ENCODE measurements around the gene RP9.

RP9 gene

DNA sequence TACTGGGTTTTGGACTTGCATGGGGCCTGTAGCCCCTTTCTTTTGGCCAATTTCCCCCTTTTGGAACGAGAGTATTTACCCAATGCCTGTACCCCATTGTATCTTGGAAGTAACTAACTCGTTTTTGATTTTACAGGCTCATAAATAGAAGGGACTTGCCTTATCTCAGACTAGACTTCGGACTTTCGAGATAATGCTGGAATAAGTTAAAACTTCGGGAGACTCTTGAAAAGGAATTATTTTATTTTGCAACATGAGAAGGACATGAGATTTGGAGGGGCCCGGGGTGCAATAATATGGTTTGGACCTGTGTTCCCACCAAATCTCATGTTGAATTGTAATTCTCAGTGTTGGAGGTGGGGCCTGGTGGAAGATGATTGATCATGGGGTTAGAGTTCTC is 38.4 kb downstream of the RP9 start:
- no peak for DNase-seq
- in situ Hi-C loops (cut with HindIII; ENCODE audit: low pct_ligation_motif_present, low pct_unique_long_range_greater_than_20kb, low sequenced_read_pairs): no loop called here

DNA sequence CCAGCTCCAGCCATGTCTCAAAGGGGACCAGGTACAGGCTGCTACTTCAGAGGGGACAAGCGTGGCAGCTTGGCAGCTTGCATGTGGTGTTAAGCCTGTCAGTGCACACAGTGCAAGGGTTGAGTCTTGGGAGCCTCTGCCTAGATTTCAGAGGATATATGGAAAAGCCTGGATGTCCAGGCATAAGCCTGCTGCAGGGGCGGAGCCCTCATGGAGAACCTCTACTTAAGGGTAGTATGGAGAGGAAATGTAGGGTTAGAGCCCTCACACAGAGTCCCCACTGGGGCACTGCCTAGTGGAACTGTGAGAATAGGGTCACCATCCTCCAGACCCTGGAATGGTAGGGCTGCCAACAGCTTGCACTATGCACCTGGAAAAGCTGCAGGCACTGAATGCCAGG is 38.9 kb downstream of the RP9 start:
- no peak for DNase-seq
- in situ Hi-C loops (cut with HindIII; ENCODE audit: low pct_ligation_motif_present, low pct_unique_long_range_greater_than_20kb, low sequenced_read_pairs): no loop called here

DNA sequence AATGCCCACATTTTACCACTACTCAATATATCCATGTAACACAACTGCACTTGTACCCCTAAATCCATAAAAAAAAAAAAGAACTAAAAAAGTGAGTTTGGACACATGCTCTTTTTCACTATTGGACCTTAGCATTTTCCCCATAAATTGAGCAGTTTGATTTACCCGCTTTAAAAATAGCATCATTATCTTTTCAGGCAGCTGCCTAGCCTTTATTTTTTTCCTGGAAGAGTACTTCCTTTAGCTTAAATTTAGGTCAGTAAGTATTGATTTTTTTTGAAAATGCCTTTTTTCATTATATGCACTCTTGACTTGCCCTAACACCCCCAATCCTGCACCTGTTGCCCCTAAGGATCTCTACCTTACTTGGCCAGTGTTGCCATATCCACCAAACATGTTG is 41.3 kb downstream of the RP9 start:
- in situ Hi-C loops (cut with HindIII; ENCODE audit: low pct_ligation_motif_present, low pct_unique_long_range_greater_than_20kb, low sequenced_read_pairs): no loop called here
- no peak for DNase-seq

DNA sequence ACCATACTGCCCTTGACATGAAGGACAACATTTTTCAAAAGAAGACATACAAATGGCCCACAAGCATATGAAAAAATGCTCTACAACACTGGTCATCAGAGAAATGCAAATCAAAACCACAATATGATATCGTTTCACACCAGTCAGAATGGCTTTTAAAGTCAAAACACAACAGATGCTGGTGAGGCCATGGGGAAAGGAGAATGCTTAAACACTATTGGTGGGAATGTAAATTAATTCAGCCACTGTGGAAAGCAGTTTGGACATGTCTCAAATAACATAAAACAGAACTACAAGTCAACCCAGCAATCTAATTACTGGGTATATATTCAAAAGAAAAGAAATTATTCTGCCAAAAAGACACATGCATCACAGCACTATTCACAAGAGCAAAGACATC is 42.4 kb downstream of the RP9 start:
- no peak for DNase-seq
- in situ Hi-C loops (cut with HindIII; ENCODE audit: low pct_ligation_motif_present, low pct_unique_long_range_greater_than_20kb, low sequenced_read_pairs): no loop called here

DNA sequence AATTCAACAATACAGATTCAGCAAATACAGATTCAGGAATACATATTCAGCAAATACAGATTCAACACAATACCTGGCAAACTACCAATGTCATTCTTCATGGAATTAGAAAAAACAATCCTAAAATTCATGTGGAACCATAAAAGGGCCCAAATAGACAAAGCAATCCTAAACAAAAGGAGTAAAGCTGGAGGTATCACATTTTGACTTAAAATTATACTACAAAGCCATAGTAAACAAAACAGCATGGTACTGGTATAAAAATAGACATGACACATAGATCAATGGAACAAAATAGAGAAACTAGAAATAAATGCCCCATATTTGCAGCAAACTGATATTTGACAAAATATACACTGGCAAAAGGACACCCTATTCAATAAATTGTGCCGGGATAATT is 43.2 kb downstream of the RP9 start:
- no peak for DNase-seq
- in situ Hi-C loops (cut with HindIII; ENCODE audit: low pct_ligation_motif_present, low pct_unique_long_range_greater_than_20kb, low sequenced_read_pairs): no loop called here

DNA sequence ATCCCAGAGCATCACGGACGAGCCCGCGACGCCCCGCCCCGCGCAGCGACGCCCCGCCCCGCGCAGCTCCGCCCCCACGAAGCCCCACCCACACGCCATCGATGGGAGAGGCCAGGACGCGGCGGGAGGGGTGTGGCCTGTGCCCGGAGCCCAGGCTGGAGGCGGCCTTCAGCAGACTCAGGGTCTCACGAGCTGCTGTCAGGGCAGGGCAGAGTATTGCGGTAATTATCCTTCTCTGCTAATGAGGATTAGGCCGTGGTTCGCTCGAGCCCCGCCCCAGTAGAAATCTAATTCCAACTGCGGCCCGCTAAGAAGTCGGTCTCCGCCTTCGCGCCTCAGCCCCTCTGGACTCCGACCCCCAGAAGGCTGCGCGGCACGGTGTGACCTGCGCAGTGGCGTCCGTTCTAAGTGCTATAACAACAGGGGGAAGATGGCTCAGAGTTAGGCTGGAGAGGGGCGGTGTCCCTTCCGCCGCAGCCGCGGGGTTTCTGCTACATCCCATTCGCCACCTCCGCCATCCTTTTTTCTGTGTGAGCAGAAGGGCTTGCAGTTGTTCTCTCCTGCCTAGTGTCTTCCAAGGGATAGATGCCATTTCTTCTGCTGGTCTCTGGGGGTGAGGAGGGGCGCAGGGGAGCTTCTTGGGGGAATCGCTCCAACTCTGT is 46.3 kb downstream of the RP9 start:
- peak; percentile 98 for DNase-seq
- in situ Hi-C loops (cut with HindIII; ENCODE audit: low pct_ligation_motif_present, low pct_unique_long_range_greater_than_20kb, low sequenced_read_pairs): no loop called here

DNA sequence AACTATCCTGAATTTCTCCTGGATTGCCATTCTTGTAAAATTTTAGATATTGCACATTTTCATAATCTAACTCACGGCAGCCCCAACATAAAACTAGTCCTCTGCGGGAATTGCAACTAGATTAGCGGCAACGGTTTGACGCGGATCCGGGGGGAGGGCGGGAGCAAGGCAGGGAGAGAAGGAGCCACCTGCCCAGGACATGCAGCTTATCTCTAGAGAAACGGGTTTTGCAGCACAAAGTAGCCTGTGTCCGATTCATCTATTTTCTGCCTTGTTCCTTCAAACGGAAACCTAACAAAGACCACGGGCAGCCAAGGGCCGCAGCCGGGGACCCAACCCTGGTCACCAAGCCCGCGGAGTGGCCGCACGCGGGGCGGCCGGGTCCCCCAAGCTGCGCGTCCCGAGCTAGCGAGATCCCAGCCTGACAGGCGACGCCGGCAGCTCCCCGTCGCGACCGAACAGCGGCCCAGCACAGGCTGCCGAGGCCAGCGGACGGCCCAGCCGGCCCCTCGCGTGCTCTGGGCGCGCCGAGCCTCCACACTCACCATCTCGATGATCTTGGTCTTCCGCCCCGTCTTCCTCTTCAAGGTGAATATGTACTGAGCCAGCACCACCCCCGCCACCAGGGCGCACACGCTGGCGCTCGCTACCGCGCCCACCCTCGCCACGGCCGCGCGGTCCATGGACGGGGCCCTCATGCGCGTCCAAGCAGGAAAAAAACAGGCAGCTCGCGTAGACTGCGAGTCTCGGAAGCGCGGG is 47.0 kb downstream of the RP9 start, which contains the start of gene NT5C3A:
Gene NT5C3A (minus strand): TSS at position 754 of the 759 bp plus-strand sequence. CDS start 71 bp downstream, at position 683.
- in situ Hi-C loops (cut with HindIII; ENCODE audit: low pct_ligation_motif_present, low pct_unique_long_range_greater_than_20kb, low sequenced_read_pairs): no loop called here
- DNase-seq: peak; percentile 67

DNA sequence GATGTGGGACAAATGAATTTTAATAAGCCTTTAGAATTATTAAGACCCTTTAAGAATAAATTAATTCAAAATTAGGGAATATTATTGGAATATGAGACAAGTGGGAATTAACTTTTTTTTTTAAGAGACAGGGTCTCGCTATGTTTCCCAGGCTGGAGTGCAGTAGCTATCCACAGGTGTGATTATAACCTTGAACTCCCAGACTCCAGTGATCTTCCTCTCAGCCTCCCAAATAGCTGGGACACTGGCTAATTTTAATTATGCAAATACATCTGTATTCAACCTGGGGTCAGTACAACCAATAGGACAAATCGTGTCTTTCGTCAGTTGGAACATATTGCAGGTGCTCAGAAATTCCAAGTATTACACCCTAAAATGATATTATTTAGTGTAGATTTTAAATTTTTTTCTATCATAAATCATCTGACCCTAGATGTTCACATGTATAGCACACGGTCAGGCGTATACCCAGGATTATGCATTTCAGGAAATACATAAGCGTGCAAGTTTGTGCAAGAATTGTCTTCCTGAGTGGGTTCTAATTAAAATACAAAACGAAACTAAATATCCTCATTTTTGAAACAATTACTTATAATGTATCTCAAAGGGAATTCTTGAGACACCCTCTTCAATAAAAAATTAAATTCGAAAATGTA is 47.8 kb downstream of the RP9 start:
- in situ Hi-C loops (cut with HindIII; ENCODE audit: low pct_ligation_motif_present, low pct_unique_long_range_greater_than_20kb, low sequenced_read_pairs): no loop called here

DNA sequence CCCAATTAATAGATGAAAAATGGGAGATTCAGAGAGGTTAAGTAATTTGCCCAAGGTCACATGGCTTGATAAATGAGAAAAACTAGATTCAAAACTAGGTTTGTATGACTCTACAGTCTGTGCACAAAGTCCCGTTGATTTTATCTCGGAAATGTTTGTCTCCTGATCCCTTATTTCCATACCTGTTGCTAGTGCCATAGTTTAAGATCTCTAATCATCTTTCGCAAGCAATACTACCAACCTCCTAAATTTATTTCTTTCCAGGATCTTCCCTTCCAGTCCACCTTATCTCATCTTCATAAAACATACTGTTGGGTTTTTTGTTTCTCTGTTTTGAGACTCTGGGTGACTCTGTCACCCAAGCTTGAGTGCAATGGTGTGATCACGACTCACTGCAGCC is 49.6 kb downstream of the RP9 start:
- no peak for DNase-seq
- in situ Hi-C loops (cut with HindIII; ENCODE audit: low pct_ligation_motif_present, low pct_unique_long_range_greater_than_20kb, low sequenced_read_pairs): no loop called here

More for the DNA sequence above, 47.8 kb downstream of the RP9 start:
- no peak for DNase-seq

DNA sequence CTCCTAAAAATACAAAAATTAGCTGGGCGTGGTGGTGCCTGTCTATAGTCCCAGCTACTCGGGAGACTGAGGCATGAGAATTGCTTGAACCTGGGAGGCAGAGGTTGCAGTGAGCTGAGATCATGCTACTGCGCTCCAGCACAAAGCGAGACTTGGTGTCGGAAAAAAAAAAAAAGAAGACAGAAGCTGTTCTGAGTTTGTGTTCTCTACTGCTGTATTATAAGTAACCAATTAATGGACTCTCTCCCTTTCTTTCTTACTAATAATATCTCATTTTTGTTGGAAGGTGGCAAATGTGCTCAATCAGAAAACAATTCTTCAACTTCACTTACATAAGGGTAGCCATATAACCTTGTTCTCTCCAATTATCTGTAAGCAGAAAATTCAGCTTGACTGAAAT is 54.0 kb downstream of the RP9 start:
- in situ Hi-C loops (cut with HindIII; ENCODE audit: low pct_ligation_motif_present, low pct_unique_long_range_greater_than_20kb, low sequenced_read_pairs): no loop called here
- no peak for DNase-seq

DNA sequence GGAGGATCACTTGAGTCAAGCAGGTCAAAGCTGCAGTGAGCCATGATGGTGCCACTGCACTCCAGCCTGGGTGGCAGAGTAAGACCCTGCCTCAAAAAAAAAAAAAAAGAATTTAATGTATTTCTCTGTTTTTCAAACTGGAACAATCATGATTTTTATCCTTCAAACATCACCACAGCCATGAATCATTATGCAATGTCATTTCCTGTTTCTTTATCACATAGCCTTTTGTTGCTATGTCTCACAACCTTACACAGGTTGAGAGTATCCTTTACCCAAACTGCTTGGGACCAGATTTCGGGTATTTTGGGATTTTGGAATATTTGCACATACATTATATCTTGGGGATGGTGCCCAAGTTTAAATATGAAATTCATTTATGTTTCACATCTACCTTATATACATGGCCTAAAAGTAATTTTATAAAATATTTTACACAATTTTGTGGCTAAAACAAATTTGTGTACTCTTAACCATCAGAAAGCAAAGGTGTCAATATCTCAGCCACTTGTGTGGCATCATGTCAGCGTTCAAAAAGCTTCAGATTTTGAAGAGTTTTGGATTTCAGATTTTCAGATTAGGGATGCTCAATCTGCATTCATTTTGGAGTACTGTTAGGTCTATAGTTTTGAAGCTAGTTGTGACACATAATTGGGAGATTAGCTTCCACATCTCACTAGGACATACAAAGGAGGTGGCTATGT is 54.8 kb downstream of the RP9 start:
- DNase-seq: no peak
- in situ Hi-C loops (cut with HindIII; ENCODE audit: low pct_ligation_motif_present, low pct_unique_long_range_greater_than_20kb, low sequenced_read_pairs): no loop called here

DNA sequence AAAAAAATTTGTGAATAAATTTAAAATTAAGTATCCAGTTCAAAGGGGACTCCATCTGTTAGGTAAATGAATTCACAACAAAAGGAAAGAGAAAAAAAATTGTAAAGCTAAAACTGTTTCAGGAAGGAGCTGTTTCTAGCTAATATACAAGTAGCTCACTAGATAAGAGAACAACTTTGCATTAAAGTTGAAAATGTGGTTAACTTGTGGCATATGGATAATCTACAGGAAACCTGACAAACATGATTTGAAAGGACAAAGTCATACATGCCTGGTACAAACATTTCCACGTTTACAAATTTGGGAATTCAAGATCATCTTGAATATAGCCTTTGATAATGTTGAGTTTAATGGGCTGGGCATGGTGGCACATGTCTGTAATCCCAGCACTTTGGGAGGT is 55.5 kb downstream of the RP9 start:
- DNase-seq: no peak
- in situ Hi-C loops (cut with HindIII; ENCODE audit: low pct_ligation_motif_present, low pct_unique_long_range_greater_than_20kb, low sequenced_read_pairs): no loop called here

DNA sequence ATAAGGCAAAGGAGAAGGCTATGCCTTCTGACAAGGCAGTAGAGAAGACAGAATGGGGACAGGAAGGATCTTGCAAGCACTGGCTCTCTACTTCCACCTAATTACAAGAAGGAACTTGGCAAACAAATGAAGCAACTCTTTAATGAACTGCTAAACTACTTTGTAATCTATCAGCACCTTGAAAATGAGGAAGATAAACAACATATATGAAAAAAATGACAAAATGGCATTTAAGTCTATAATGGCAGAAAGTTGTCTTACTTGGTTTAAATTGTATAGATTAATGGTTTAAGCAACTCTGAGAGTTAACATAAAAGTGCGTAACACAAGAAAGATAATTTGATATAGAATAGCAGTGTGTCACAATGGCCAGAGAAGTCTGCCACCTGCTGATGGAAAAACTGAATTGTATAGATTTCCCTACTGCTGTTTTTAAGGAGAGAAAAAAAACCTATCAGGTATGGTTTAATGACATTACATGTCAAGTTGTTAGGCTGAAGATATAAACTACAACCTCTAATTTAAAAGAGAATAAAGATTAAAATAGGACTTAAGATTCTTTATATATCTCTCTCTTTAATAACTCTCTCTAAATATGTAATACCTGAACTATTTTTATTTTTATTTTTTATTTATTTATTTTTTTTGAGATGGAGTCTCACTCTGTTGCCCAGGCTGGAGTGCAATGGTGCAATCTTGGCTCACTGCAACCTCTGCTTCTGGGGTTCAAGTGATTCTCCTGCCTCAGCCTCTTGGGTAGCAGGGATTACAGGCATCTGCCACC is 58.5 kb downstream of the RP9 start:
- peak; percentile 72 for DNase-seq

DNA sequence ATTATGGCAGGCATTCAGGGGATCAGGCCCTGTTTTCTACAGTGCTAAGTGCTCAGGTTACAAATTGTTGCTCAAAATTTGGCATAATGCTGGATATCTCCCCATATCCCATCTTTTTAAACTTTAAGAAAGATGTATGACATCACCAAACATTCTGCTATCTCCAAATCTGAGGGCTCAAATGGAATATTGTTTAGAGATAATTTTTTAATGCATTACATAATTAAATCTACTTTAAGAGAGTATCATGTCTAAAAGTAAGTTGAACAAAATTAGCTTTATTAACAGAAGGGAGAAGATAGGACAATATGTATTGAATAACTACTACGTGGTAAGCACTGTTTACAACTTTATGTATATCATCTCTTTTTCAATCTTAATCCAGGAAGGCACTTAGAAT is 60.5 kb downstream of the RP9 start:
- DNase-seq: no peak
- in situ Hi-C loops (cut with HindIII; ENCODE audit: low pct_ligation_motif_present, low pct_unique_long_range_greater_than_20kb, low sequenced_read_pairs): no loop called here

More for the DNA sequence above, 58.5 kb downstream of the RP9 start:
- in situ Hi-C loops (cut with HindIII; ENCODE audit: low pct_ligation_motif_present, low pct_unique_long_range_greater_than_20kb, low sequenced_read_pairs): no loop called here

DNA sequence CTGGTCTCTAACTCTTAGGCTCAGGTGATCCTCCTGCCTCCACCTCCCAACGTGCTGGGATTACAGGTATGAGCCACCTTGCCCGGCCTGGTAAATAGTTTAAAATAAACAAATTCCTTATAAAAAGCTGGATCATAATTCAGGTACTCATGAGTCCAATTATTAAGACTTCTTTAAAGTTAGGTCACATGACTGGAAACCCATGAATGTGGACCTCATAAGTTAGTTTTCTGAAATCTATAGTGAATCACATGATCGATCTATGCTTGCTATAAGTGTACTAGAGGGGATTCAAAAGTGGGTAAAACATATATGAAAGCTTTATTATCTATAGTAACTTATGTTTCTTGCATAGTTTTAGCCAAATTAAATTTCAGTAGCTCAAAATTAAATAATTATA is 60.9 kb downstream of the RP9 start:
- in situ Hi-C loops (cut with HindIII; ENCODE audit: low pct_ligation_motif_present, low pct_unique_long_range_greater_than_20kb, low sequenced_read_pairs): no loop called here
- no peak for DNase-seq

DNA sequence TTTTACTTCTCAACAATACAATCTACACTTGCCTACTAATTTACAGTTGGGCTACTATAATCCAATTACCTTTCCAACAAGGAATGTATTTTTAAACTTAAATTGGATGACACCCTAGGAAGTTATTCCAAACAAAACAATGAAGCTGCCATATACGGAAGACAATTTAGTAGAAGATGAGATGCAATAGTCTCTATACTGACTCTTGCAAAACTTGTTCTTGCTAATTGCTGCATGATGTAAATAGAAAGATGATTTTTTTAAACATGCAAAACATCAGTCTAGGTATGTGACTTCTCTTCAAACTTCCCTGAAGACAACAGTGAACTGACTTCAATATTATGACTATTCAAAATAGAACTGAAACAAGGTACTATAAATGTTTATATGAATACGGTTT is 64.2 kb downstream of the RP9 start:
- in situ Hi-C loops (cut with HindIII; ENCODE audit: low pct_ligation_motif_present, low pct_unique_long_range_greater_than_20kb, low sequenced_read_pairs): no loop called here
- no peak for DNase-seq
